ENCODE measurements around the gene NLRC4. TPM values are rescaled to one million over a fixed set of nuclear protein-coding genes. Genes with fewer than 3 reads are reported as not detected.

The NLRC4 gene
- total and polyA plus RNA-seq, 9 of the 15 experiments (the other 6 are each of a cell fraction or from before 2014, with no cell fraction given) = 0.03 to 0.18 (median 0.06) TPM; not detected in 2

DNA sequence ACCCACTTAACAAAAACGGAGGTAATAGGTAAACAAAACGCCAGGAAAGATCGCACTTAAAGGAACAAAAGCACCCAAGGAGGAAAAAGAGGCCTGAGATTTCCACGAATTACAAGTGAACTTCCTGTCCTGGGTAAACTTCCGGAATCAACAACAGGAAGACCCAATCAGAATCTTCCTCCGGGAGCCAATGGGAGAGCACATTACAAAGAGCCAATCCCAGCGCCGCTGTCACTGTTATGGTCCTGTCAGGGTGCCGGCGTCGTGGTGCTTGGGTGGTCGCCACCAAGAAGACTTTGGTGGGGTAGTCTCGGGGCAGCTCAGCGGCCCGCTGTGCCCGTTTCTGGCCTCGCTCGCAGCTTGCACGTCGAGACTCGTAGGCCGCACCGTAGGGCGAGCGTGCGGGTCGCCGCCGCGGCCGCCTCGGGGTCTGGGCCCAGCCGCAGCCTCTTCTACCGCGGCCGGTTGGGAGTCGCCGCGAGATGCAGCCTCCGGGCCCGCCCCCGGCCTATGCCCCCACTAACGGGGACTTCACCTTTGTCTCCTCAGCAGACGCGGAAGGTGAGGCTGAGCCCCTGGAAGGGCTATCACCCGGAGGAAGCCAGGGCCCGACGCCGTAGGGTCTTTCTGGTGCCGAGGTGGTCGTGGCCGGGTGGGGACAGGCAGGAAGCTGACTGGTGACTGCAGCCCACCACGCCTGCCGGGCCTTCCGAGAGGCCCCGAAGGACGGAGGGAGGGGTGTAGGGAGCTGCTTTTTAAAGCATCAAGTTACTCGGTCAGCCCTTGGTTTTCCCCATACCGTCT, 13.2 kb upstream of the NLRC4 start, which contains the start of gene YIPF4 (continued):
- TF ChIP-seq, protein P1, sequence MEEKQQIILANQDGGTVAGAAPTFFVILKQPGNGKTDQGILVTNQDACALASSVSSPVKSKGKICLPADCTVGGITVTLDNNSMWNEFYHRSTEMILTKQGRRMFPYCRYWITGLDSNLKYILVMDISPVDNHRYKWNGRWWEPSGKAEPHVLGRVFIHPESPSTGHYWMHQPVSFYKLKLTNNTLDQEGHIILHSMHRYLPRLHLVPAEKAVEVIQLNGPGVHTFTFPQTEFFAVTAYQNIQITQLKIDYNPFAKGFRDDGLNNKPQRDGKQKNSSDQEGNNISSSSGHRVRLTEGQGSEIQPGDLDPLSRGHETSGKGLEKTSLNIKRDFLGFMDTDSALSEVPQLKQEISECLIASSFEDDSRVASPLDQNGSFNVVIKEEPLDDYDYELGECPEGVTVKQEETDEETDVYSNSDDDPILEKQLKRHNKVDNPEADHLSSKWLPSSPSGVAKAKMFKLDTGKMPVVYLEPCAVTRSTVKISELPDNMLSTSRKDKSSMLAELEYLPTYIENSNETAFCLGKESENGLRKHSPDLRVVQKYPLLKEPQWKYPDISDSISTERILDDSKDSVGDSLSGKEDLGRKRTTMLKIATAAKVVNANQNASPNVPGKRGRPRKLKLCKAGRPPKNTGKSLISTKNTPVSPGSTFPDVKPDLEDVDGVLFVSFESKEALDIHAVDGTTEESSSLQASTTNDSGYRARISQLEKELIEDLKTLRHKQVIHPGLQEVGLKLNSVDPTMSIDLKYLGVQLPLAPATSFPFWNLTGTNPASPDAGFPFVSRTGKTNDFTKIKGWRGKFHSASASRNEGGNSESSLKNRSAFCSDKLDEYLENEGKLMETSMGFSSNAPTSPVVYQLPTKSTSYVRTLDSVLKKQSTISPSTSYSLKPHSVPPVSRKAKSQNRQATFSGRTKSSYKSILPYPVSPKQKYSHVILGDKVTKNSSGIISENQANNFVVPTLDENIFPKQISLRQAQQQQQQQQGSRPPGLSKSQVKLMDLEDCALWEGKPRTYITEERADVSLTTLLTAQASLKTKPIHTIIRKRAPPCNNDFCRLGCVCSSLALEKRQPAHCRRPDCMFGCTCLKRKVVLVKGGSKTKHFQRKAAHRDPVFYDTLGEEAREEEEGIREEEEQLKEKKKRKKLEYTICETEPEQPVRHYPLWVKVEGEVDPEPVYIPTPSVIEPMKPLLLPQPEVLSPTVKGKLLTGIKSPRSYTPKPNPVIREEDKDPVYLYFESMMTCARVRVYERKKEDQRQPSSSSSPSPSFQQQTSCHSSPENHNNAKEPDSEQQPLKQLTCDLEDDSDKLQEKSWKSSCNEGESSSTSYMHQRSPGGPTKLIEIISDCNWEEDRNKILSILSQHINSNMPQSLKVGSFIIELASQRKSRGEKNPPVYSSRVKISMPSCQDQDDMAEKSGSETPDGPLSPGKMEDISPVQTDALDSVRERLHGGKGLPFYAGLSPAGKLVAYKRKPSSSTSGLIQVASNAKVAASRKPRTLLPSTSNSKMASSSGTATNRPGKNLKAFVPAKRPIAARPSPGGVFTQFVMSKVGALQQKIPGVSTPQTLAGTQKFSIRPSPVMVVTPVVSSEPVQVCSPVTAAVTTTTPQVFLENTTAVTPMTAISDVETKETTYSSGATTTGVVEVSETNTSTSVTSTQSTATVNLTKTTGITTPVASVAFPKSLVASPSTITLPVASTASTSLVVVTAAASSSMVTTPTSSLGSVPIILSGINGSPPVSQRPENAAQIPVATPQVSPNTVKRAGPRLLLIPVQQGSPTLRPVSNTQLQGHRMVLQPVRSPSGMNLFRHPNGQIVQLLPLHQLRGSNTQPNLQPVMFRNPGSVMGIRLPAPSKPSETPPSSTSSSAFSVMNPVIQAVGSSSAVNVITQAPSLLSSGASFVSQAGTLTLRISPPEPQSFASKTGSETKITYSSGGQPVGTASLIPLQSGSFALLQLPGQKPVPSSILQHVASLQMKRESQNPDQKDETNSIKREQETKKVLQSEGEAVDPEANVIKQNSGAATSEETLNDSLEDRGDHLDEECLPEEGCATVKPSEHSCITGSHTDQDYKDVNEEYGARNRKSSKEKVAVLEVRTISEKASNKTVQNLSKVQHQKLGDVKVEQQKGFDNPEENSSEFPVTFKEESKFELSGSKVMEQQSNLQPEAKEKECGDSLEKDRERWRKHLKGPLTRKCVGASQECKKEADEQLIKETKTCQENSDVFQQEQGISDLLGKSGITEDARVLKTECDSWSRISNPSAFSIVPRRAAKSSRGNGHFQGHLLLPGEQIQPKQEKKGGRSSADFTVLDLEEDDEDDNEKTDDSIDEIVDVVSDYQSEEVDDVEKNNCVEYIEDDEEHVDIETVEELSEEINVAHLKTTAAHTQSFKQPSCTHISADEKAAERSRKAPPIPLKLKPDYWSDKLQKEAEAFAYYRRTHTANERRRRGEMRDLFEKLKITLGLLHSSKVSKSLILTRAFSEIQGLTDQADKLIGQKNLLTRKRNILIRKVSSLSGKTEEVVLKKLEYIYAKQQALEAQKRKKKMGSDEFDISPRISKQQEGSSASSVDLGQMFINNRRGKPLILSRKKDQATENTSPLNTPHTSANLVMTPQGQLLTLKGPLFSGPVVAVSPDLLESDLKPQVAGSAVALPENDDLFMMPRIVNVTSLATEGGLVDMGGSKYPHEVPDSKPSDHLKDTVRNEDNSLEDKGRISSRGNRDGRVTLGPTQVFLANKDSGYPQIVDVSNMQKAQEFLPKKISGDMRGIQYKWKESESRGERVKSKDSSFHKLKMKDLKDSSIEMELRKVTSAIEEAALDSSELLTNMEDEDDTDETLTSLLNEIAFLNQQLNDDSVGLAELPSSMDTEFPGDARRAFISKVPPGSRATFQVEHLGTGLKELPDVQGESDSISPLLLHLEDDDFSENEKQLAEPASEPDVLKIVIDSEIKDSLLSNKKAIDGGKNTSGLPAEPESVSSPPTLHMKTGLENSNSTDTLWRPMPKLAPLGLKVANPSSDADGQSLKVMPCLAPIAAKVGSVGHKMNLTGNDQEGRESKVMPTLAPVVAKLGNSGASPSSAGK (IDR thresholded peaks at IDR 0.05) = peak; percentile 52
- TF ChIP-seq, protein P2, sequence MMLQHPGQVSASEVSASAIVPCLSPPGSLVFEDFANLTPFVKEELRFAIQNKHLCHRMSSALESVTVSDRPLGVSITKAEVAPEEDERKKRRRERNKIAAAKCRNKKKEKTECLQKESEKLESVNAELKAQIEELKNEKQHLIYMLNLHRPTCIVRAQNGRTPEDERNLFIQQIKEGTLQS (IDR thresholded peaks at IDR 0.05) = no peak
- TF ChIP-seq, protein P2 (CRISPR knock-in tag; conservative IDR thresholded peaks at IDR 0.05) = no peak
- no peak for TF ChIP-seq XRCC3 (IDR thresholded peaks at IDR 0.05)
- TF ChIP-seq PCBP2 (IDR thresholded peaks at IDR 0.05; ENCODE audit: low read depth, low read length, poor library complexity, severe bottlenecking) = no peak
- TF ChIP-seq FOXJ2 (tag; IDR thresholded peaks at IDR 0.05) = peak; percentile 84
- TF ChIP-seq ZNF282 (CRISPR knock-in tag; IDR thresholded peaks at IDR 0.05) = peak; percentile 64; the same call in 1 of the 2 replicates
- TF ChIP-seq TGIF2 (CRISPR knock-in tag; IDR thresholded peaks at IDR 0.05) = peak; percentile 29; the same call in 1 of the 2 replicates
- peak in 2 of 3 experiments; percentile 21 to 39 for TF ChIP-seq YY1 (IDR thresholded peaks at IDR 0.05; ENCODE audit: borderline replicate concordance in 1 of 3, control insufficient read depth in 1 of 3, extremely low read depth in 1 of 3, insufficient read depth in 3 of 3, insufficient read length in 1 of 3, insufficient replicate concordance in 2 of 3, low read depth in 1 of 3, low read length in 2 of 3)
- TF ChIP-seq ZFP91 (CRISPR knock-in tag; IDR thresholded peaks at IDR 0.05) = no peak
- TF ChIP-seq RBM14 (IDR thresholded peaks at IDR 0.05; ENCODE audit: borderline replicate concordance, insufficient read depth, low read depth, low read length) = 0 out of 2 replicates have a peak, but pooled peaks have one; percentile 85
